Tibial nerve (tissue), 4 donors: ENCODE results near the gene ZMIZ2.

ENCODE experiments used
- CTCF ChIP-seq, 5 experiments: fragments of 200-600 bp in 3 of 5; fragments of 450-650 bp in 2 of 5; sonication (generic) in 3 of 5; IDR thresholded peaks; one replicate each; pipeline ENCODE4 v1.5.1; 2016 to 2019; ENCODE audit warnings: antibody characterized with exemption in 5 of 5, mild to moderate bottlenecking in 3 of 5, moderate library complexity in 2 of 5
- EP300 ChIP-seq, 2 donors: sonication (generic); formaldehyde crosslinking; IDR thresholded peaks; one replicate each; pipeline ENCODE4 v1.6.1; 2017; ENCODE audit warnings: antibody characterized with exemption in 2 of 2, mild to moderate bottlenecking in 1 of 2
- POLR2A ChIP-seq, 2 donors: fragments of 450-650 bp; IDR thresholded peaks; one replicate each; pipeline ENCODE4 v1.6.1; 2017; ENCODE audit warnings: antibody characterized with exemption in 2 of 2, mild to moderate bottlenecking in 2 of 2, moderate library complexity in 2 of 2

GRCh38 chr7:44764081-44764480, 15.4 kb downstream of the ZMIZ2 start:
- TF ChIP-seq EP300 (IDR thresholded peaks at IDR 0.05): no peak
- TF ChIP-seq POLR2A (IDR thresholded peaks at IDR 0.05): no peak
- no peak for TF ChIP-seq CTCF (IDR thresholded peaks at IDR 0.05)
